Thyroid gland (tissue), 4 donors: ENCODE data around the gene HSPA4. TPM values are rescaled to one million over a fixed set of nuclear protein-coding genes. Genes with fewer than 3 reads are reported as not detected.

ENCODE experiments used
- DNase-seq, 2 donors: peaks; one replicate each; pipeline ENCODE4 v3.0.0-alpha.2; 2019
- H3K27ac ChIP-seq, 3 donors: fragments of 200-600 bp; sonication (generic); 1 replicate in 2 of 3; 2 replicates in 1 of 3; pipeline ENCODE4 v1.5.1; 2016 to 2019; ENCODE audit warnings: mild to moderate bottlenecking in 1 of 3, moderate library complexity in 1 of 3
- H3K27me3 ChIP-seq: fragments of 200-600 bp; sonication (generic); one replicate; pipeline ENCODE4 v1.5.1; 2019
- H3K36me3 ChIP-seq, 2 donors: fragments of 200-600 bp; sonication (generic); one replicate each; pipeline ENCODE4 v1.5.1; 2016 to 2019
- H3K4me1 ChIP-seq, 2 donors: fragments of 200-600 bp; sonication (generic); one replicate each; pipeline ENCODE4 v1.5.1; 2017 to 2019
- H3K4me3 ChIP-seq, 3 donors: fragments of 200-600 bp; sonication (generic); replicated peaks in 1 of 3; 1 replicate in 2 of 3; 2 replicates in 1 of 3; pipeline ENCODE4 v1.5.1; 2016; ENCODE audit warnings: mild to moderate bottlenecking in 1 of 3
- H3K9me3 ChIP-seq: fragments of 200-600 bp; sonication (generic); one replicate; pipeline ENCODE4 v1.5.1; 2017
- CTCF ChIP-seq, 6 experiments: fragments of 200-600 bp in 3 of 6; fragments of 450-650 bp in 3 of 6; sonication (generic) in 3 of 6; IDR thresholded peaks; one replicate each; pipeline ENCODE4 v1.5.1; 2016 to 2019; ENCODE audit warnings: antibody characterized with exemption in 6 of 6, mild to moderate bottlenecking in 2 of 6, inconsistent platforms in 1 of 6, moderate library complexity in 1 of 6
- POLR2A ChIP-seq, 2 donors: fragments of 450-650 bp; IDR thresholded peaks; one replicate each; pipeline ENCODE4 v1.6.1; 2017; ENCODE audit warnings: antibody characterized with exemption in 2 of 2, mild to moderate bottlenecking in 2 of 2, moderate library complexity in 1 of 2
- WGBS, 2 donors: methylation state at CpG; one replicate each; pipeline ENCODE4 v1.1.5; 2017; 5-methylcytosine and 5-hydroxymethylcytosine counted together
- intact Hi-C: fragments of 100-400 bp; cut with DNase I; formaldehyde crosslinking; loops from one replicate; pipeline ENCODE4 v1.15.1; 2023
- total RNA-seq, 4 donors: library from RNA; depleted of rRNA; stranded (reverse); fragments of >200 nt; gene quantifications; one replicate each; pipeline ENCODE4 v1.2.3, GENCODE V29; 2016

Gene HSPA4
- total RNA-seq, 4 donors from 2014 or later = 49.9 to 72.0 (median 70.5) TPM

DNA sequence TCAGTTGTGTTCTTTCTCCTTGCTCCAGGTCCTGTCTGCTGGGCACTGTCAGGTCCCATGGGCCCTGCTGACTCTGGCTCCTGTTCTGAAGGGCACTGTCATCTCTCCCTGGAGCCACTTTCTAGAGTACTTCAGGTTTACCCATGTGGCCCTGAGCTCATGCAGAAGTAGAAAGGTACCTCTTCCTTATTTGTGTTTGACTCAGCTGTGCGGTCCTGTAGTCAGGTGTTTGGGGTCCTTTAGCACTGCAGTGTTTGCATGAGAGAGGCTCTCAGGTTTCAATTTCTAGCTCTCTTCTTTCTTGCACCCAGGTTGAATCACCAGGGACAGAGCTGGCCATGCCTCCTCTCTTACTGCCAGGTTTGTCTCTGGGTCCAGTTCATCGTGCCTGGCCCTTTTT lies 71.5 kb downstream of the HSPA4 start:
- H3K36me3 ChIP-seq = no peaks in the 10 kb centered on the region
- TF ChIP-seq POLR2A (IDR thresholded peaks at IDR 0.05) (no peak), CTCF (IDR thresholded peaks at IDR 0.05) (no peak)
- no peaks in the 10 kb centered on the region for H3K9me3 ChIP-seq
- intact Hi-C loops = no loop called here
- DNase-seq = no peak
- H3K4me3 ChIP-seq = no peak overlapping the region
- H3K27ac ChIP-seq = no peak overlapping the region
- H3K4me1 ChIP-seq = no peaks in the 10 kb centered on the region
- 86 to 100% methylated on average over 2 of the region's 2 CpGs for WGBS, 2 donors
- no peaks in the 10 kb centered on the region for H3K27me3 ChIP-seq

DNA sequence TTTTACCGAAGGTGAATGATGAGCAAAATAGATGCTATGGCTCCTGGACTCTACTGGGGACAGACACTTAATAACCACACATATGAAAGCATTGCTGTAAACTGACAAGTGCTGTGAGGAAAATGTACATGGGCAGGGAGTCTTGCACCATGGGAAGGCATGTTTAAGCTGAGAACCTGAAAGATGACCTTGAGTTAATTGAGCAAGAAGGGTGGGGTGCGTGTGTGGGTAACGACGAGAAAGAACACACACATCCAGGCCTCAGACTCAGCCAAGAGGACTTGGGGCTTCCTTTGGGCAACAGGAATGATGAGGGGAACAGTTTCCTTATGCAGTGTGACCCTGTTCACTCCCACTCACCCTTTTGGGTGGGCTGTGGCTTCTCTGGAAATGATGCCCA lies 73.1 kb downstream of the HSPA4 start:
- H3K36me3 ChIP-seq = no peaks in the 10 kb centered on the region
- no peaks in the 10 kb centered on the region for H3K27me3 ChIP-seq
- H3K27ac ChIP-seq = no peak overlapping the region
- no peak for DNase-seq
- intact Hi-C loops = no loop called here
- no peak overlapping the region for H3K4me3 ChIP-seq
- H3K9me3 ChIP-seq = no peaks in the 10 kb centered on the region
- H3K4me1 ChIP-seq = no peaks in the 10 kb centered on the region
- TF ChIP-seq CTCF (IDR thresholded peaks at IDR 0.05) (no peak), POLR2A (IDR thresholded peaks at IDR 0.05) (no peak)
- 77 to 88% methylated on average over 4 of the region's 4 CpGs for WGBS, 2 donors

DNA sequence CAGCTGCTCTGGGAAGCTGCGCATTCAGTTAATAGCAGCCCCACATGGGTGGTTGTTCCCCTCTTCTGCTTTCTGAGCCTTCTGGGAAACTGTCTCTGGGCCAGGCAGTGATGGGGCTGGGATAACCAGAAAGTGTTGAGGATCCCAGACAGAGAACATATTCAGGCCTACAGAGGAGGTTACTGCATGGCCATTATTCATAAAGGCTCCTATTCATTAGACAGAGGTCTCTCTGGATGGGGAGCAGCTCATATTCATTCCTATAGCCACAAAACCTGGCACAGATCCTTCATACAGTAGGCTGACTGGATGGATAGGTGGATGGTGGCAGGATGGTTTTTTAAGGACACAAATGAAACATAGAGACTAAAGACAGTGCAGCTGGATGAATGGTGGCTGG lies 76.3 kb downstream of the HSPA4 start:
- WGBS, 2 donors = 93 to 100% methylated on average over 1 of the region's 1 CpG
- Histone ChIP-seq H3K4me3 (no peak overlapping the region), H3K27me3 (no peaks in the 10 kb centered on the region), H3K36me3 (no peaks in the 10 kb centered on the region), H3K4me1 (no peaks in the 10 kb centered on the region), H3K27ac (no peak overlapping the region), H3K9me3 (no peaks in the 10 kb centered on the region)
- intact Hi-C loops = no loop called here
- TF ChIP-seq CTCF (IDR thresholded peaks at IDR 0.05) (no peak), POLR2A (IDR thresholded peaks at IDR 0.05) (no peak)
- DNase-seq = no peak

DNA sequence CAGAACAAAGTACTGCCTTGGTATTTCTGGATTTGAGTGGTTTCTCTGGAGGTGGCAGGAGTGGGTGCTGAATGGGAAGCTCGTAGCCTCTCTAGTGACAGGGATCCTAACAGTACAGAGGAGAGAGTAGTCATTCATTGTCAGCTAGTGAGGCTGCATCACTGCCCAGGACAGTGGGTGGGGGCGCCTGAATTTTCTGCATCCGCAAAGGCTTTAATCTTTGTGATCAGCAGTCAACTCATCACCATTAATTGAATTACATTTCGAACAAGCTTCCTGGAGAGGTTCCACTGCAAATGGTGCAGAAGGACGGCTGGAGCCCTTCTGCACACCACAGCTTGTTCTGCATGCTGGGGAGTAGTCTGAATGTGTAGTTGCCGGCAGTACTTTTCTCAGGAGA lies 77.5 kb downstream of the HSPA4 start:
- TF ChIP-seq POLR2A (IDR thresholded peaks at IDR 0.05) (no peak), CTCF (IDR thresholded peaks at IDR 0.05) (no peak)

DNA sequence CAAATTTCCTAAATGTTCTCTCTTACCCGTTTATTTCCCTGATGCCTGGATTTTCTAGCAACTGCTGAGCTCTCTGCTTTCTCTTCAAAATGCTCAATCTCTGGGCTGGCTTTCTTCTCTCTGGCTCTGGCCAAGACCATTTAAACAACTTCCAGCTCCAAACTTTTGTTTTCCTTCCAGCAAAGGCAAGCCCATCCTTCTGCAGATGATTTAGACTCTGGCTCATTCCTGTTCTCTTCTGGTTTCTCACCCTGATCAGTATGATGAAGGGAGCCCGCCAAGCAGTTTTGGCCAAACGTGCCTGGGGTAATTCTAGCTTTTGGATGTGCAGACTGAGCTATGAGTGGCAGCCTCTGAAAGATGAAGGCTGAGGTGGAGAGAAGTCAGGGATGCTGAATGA lies 78.1 kb downstream of the HSPA4 start:
- DNase-seq = no peak
- 71 to 72% methylated on average over 3 of the region's 3 CpGs for WGBS, 2 donors
- Histone ChIP-seq H3K36me3 (no peaks in the 10 kb centered on the region), H3K4me1 (no peaks in the 10 kb centered on the region), H3K27ac (no peak overlapping the region), H3K27me3 (no peaks in the 10 kb centered on the region), H3K4me3 (no peak overlapping the region), H3K9me3 (no peaks in the 10 kb centered on the region)
- TF ChIP-seq CTCF (IDR thresholded peaks at IDR 0.05) = no peak
- TF ChIP-seq POLR2A (IDR thresholded peaks at IDR 0.05) = no peak
- intact Hi-C loops = no loop called here

More for the DNA sequence above, 77.5 kb downstream of the HSPA4 start:
- Histone ChIP-seq H3K4me1 (no peaks in the 10 kb centered on the region), H3K27ac (no peak overlapping the region), H3K27me3 (no peaks in the 10 kb centered on the region), H3K36me3 (no peaks in the 10 kb centered on the region), H3K4me3 (no peak overlapping the region), H3K9me3 (no peaks in the 10 kb centered on the region)
- WGBS, 2 donors = 73 to 79% methylated on average over 6 of the region's 6 CpGs
- no peak for DNase-seq
- intact Hi-C loops = no loop called here
